ENCODE results near the gene RNF145.
"Not testable (repeated sequence)": the region's sequence is repeated elsewhere in the genome, so short reads cannot be mapped to it uniquely, and the experiment has no call there.

Gene RNF145

DNA sequence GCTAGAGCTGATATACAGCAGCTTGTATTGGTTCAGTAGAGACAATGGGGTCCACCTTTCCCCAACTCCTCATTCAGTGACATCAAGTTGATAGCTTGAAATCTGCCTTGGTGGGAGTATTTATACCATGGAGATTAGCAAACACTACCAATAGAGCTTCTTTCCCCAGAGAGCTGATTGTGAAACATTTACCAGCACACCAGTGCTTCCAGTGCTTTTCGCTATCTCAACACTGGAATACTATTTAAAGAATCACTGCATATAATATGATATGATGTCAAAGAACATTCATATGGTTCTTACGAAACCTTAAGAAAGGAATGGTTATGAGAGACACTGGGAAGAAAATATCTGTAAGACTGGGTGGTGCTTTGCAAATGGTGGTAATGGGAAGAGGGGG is 21.8 kb upstream of the RNF145 start:
- FAIRE-seq (no peak), DNase-seq (ENCODE audit: insufficient read length, low spot score) (no peak)
- TF ChIP-seq POLR2A (IDR thresholded peaks at IDR 0.05; ENCODE audit: low read depth, low read length): no peak

DNA sequence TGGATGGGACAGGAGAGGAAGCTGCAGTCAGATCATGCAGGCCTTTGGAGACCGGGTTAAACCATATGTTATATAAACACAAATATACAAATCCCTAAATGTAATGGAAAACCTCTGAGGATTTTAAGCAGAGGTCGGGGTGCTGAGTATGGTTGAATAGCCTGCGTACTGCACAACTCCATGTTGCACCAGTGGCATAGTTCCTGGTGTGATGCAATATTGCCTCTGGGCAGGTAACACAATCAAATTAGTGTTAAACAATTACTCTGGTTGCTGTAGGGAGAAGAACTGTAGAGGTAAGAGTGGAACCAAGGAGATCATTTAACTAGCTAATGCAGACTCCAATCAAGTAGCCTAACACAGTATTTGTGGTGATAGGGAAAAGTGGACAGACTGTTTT is 21.3 kb upstream of the RNF145 start:
- TF ChIP-seq POLR2A (IDR thresholded peaks at IDR 0.05; ENCODE audit: low read depth, low read length): no peak
- FAIRE-seq: no peak
- DNase-seq (ENCODE audit: insufficient read length, low spot score): no peak

GRCh38 chr5:159228097-159228496 is 18.7 kb upstream of the RNF145 start:
- not testable (repeated sequence) for FAIRE-seq; DNase-seq (ENCODE audit: insufficient read length, low spot score)

DNA sequence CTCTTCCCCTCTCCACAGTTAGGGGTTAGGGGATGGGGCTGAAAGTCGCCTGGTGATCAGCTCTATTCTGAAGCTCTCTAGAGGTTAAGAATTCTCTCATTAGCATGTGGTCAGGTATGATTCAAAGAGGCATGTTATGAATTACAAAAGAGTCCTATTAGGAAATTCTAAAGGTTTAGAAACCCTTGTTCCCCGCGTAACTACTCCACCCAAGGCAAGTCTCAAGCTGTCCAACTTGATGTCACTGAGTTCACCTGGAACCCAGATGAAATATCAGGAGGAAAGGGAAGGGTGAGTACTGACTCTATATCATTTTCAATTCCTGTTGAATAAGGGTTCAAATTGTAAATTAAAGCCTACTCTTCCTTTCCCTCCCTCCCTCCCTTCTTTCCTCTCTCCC is 18.1 kb upstream of the RNF145 start:
- DNase-seq (ENCODE audit: insufficient read length, low spot score): no peak
- no peak for TF ChIP-seq POLR2A (IDR thresholded peaks at IDR 0.05; ENCODE audit: low read depth, low read length)
- FAIRE-seq: no peak

DNA sequence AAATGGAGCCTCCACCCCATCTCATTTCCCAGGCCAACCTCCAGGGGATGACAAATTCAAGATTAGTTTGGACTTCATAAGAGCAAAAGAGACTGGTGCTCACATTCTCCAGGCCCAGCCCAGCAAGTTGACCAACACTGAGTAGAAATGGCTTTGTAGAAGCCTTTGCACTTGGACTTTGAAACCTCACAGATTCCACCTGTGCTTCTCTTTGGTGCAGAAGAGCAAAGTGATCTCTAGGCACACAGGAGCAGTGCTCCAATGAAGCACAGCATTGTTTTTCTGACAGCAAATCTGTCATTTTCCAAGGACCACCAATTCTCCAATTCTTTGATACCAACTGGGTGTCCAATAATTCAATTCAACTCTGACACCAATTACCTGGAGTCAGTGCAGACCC is 17.1 kb upstream of the RNF145 start:
- DNase-seq (ENCODE audit: insufficient read length, low spot score) (no peak), FAIRE-seq (no peak)
- TF ChIP-seq POLR2A (IDR thresholded peaks at IDR 0.05; ENCODE audit: low read depth, low read length): no peak

GRCh38 chr5:159224471-159224870 is 15.1 kb upstream of the RNF145 start:
- no peak for TF ChIP-seq POLR2A (IDR thresholded peaks at IDR 0.05; ENCODE audit: low read depth, low read length)
- no peak for DNase-seq (ENCODE audit: insufficient read length, low spot score)
- FAIRE-seq: no peak

DNA sequence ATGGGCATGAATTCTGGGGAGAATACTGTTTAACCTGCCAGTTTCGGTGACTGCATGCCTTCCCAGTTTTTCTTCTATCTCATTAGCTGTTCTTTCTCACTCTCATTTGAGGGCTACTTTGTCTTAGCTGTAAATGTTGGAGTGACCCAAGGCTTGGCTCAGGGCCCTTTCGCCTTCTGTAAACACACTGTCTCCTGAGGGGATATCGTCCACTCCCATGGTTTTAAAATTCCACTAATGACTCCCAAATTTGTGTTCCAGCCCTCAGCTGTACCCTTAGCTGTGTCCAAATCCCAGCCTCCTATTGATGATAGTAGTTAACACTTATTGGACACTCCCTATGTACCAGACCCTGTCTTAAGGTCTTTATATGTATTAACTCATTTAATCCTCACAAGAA is 14.1 kb upstream of the RNF145 start:
- no peak for TF ChIP-seq POLR2A (IDR thresholded peaks at IDR 0.05; ENCODE audit: low read depth, low read length)
- DNase-seq (ENCODE audit: insufficient read length, low spot score) (no peak), FAIRE-seq (no peak)

DNA sequence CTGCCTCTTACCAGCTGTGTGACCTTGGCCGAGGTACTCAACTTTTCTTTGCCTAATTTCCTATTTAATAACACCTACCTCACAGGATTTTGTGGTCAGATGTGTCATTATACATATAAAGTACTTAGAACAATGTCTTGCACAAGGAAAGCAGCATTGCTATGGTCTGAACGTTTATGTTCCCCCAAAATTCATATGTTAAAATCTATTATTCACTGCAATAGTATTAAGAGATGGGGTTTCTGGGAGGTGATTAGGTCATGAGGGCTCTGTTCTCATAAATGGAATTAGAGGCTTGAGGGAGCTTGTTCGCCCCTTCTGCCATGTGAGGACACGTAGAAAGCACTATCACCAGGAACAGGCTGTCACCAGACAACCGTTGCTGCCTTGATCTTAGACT is 10.9 kb upstream of the RNF145 start:
- DNase-seq (ENCODE audit: insufficient read length, low spot score) (no peak), FAIRE-seq (no peak)
- TF ChIP-seq POLR2A (IDR thresholded peaks at IDR 0.05; ENCODE audit: low read depth, low read length): no peak

DNA sequence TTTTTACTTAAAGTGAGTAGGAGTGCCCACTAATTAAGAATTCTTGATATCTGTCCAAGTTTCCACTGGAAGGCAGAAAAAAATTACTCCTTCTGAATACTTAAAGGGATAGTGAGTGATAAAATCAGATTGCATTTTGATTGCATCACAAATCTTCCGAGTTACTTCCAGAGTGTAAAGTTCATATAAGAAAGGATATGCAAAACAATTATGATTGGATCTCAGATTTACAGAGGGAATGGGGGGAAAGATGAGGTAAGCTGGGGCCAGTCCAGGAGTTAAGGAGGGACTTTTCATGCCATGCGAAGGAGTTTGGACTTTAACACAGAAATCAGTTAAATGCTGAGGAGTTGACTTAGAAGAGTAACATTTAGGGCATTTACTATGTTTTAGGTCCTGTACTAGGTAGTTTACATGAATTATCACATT is 9.3 kb upstream of the RNF145 start:
- TF ChIP-seq POLR2A (IDR thresholded peaks at IDR 0.05; ENCODE audit: low read depth, low read length): no peak
- FAIRE-seq (no peak), DNase-seq (ENCODE audit: insufficient read length, low spot score) (no peak)

DNA sequence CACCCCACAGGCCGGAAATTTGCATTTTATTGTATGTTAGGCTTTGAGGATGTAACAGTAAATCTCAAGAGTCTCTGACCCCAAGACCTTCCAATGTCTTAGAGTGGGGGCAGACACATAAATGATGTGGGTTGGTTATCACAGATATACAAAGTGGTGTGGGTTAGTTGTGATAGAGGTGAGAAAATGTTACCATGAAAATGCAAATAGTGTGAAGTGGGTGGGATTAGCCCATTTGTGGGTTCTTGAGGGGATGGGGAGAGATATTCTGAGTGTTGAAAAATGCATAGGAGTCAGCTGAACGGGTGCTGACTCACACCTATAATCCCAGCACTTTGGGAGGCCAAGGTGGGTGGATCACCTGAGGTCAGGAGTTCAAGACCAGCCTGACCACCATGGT is 7.9 kb upstream of the RNF145 start:
- DNase-seq (ENCODE audit: insufficient read length, low spot score) (no peak), FAIRE-seq (no peak)
- no peak for TF ChIP-seq POLR2A (IDR thresholded peaks at IDR 0.05; ENCODE audit: low read depth, low read length)

DNA sequence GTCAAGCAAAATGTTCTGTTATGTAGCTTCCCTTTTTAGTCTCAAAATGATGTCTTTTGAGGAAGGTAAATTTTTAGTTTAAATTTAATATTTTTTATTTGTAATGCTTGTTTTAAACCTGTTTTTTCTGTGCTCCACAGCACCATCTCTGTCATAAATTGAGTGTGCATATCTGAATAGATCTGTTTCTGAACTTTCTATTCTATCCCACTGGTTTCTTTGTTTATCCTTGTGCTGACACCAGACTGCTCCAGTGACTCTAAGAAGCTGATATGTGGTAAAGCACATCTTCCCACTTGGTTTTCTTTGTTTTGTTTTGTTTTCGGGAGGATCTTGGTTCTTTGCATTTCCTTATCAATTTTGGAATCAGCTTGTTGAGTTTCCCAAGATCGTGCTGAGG is 7.1 kb upstream of the RNF145 start:
- FAIRE-seq (no peak), DNase-seq (ENCODE audit: insufficient read length, low spot score) (no peak)
- no peak for TF ChIP-seq POLR2A (IDR thresholded peaks at IDR 0.05; ENCODE audit: low read depth, low read length)

DNA sequence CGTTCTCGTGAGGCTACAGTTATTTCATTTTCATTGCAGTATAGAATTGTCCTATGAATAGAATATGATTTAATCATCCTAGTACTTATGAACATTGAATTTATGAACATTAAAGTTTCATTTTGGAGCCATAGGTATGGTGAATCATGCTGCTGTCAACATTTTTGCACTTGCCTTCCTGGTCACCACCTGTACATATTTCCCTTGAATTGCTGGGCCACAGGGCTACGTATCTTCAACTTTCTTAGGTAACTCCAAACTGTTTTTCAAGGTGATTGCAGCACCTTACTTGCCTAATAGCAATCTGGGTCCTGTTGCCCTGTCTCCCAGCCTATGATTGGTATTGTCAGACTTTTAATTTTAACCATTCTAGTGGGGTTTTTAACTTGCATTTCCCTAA is 6.5 kb upstream of the RNF145 start:
- TF ChIP-seq POLR2A (IDR thresholded peaks at IDR 0.05; ENCODE audit: low read depth, low read length): no peak
- DNase-seq (ENCODE audit: insufficient read length, low spot score): no peak
- no peak for FAIRE-seq

GRCh38 chr5:159214486-159215271 is 5.3 kb upstream of the RNF145 start:
- no peak for DNase-seq (ENCODE audit: insufficient read length, low spot score)
- TF ChIP-seq POLR2A (IDR thresholded peaks at IDR 0.05; ENCODE audit: low read depth, low read length): no peak
- no peak for FAIRE-seq

- FAIRE-seq (no peak), DNase-seq (ENCODE audit: insufficient read length, low spot score) (no peak)
- TF ChIP-seq POLR2A (IDR thresholded peaks at IDR 0.05; ENCODE audit: low read depth, low read length): no peak
Measured at GRCh38 chr5:159212657-159213462, 3.5 kb upstream of the RNF145 start.

DNA sequence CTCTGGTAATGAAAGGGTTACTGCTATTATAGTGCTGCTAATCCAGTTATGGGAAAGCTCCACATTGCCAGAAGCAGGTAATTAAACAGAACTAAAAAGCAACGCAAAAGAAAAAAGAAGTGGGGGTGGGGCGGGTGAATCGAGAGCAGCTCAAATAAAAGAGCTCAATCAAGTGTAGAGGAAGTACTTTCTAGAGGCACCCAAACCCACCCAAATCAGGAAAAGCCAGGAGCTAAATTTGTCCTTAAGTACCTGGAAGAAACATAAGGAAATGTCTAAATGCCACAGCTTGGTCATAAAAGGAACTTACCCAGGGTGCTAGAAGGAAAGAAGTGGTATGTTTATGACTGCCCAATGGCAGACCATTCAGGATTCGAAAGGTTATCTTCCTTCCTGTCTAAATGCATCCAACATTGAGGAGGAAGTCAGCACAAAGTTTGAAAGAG is 2.4 kb upstream of the RNF145 start:
- FAIRE-seq: no peak
- no peak for DNase-seq (ENCODE audit: insufficient read length, low spot score)
- no peak for TF ChIP-seq POLR2A (IDR thresholded peaks at IDR 0.05; ENCODE audit: low read depth, low read length)
